ENCODE measurements around the gene RCBTB2.

- TF ChIP-seq CTCF (IDR thresholded peaks at IDR 0.05; ENCODE audit: insufficient read depth, low read depth, low read length) (no peak), EZH2 (IDR thresholded peaks at IDR 0.05; ENCODE audit: insufficient read depth, low read length) (no peak)
These were observed 21.2 kb downstream of the RCBTB2 start for GRCh38 chr13:48511621-48512230.
